ENCODE results near the gene C12orf60.

The C12orf60 gene

GRCh38 chr12:14873440-14874185 lies 70.1 kb downstream of the C12orf60 start:
- no peak for DNase-seq (ENCODE audit: low read depth)

Data from GM04503 (cell line).